ENCODE data around the gene RAI14.
A peak's percentile ranks its signal among the peaks of the same experiment; 100 is the strongest.

RAI14 gene

GRCh38 chr5:34656700-34657273 lies 659 bp downstream of the RAI14 start:
- DNase-seq (ENCODE audit: low spot score), result peak; percentile 48

DNA sequence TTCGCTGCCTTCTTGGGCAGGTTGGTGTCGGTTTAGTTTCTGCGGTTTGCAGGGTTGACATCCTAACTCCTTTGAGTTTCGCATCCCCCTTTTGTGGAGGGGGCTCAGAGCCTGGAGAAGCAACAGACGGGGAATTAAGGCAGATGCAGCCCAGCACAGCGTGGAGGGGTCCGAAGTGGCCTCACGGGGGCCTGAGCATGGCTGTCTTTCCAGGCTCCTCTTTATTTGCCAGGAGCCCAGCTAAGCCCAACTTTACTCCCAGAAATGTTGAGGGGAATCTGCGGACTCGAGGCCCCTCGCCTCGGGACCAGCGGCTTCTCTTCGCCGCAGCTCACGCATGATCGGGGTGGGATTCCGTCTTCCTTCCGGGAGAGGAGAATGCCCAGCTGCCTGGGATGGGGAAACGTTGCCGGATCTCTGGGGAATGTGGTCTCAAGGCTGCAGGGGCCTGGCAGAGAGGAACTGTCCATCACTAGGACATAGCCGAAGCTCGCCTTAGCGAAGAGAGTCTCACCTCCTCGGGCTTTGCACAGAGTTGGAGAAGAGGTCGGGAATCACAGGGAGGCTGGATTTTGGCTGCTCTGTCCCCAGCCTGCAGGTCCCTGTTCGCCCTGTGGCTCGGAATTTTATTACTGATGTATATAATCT lies 1.3 kb downstream of the RAI14 start:
- no peak for TF ChIP-seq CTCF (IDR thresholded peaks at IDR 0.05; ENCODE audit: extremely low read depth, missing control alignments)
- peak; percentile 34 for DNase-seq (ENCODE audit: low spot score)

More at GRCh38 chr5:34656700-34657273, 659 bp downstream of the RAI14 start:
- no peak for TF ChIP-seq CTCF (IDR thresholded peaks at IDR 0.05; ENCODE audit: extremely low read depth, missing control alignments)

- TF ChIP-seq CTCF (IDR thresholded peaks at IDR 0.05; ENCODE audit: extremely low read depth, missing control alignments), result no peak
- peak; percentile 19 for DNase-seq (ENCODE audit: low spot score)
Measured at GRCh38 chr5:34657988-34658387, 1.9 kb downstream of the RAI14 start.

- TF ChIP-seq CTCF (IDR thresholded peaks at IDR 0.05; ENCODE audit: extremely low read depth, missing control alignments), result no peak
- DNase-seq (ENCODE audit: low spot score), result no peak
Measured at GRCh38 chr5:34659168-34659567, 3.0 kb downstream of the RAI14 start.

- no peak for TF ChIP-seq CTCF (IDR thresholded peaks at IDR 0.05; ENCODE audit: extremely low read depth, missing control alignments)
Measured at GRCh38 chr5:34660444-34660843, 4.3 kb downstream of the RAI14 start.

DNA sequence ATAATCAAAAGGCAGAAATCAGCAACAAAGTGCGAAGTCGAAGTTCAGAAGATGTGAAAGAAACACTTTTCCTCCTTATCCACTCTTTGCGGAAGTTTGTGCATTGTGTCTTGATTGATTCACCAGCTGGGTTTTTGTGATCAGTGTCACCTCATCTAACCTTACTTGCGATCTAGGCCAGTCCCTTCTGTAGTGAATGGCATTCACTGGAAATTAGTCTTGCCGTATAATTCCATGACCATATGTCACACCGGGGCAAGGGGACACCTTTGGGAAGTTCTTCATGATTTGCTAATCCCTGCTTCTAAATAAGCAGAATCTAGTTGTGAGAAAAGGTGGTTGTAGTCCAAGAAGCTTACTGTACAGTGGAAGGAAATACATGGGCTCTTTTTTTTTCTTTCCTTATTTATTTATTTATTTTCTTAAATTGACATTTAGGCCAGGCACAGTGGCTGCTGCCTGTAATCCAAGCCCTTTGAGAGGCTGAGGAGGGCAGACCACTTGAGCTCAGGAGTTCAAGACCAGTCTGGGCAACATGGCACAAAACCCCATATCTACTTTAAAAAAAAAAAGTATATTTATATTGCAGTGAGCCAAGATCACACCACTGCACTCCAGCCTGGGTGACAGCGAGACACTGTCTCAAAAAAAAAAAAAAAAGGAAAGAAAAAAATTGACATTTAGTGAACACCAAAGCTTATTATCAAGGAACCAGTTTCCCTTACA lies 7.8 kb downstream of the RAI14 start:
- TF ChIP-seq CTCF (IDR thresholded peaks at IDR 0.05; ENCODE audit: extremely low read depth, missing control alignments), result no peak
- DNase-seq (ENCODE audit: low spot score), result no peak

More at GRCh38 chr5:34660444-34660843, 4.3 kb downstream of the RAI14 start:
- no peak for DNase-seq (ENCODE audit: low spot score)
